ENCODE data around the gene SCLY.
A peak's percentile ranks its signal among the peaks of the same experiment; 100 is the strongest.
"Not testable (repeated sequence)": the region's sequence is repeated elsewhere in the genome, so short reads cannot be mapped to it uniquely, and the experiment has no call there.

The SCLY gene

DNA sequence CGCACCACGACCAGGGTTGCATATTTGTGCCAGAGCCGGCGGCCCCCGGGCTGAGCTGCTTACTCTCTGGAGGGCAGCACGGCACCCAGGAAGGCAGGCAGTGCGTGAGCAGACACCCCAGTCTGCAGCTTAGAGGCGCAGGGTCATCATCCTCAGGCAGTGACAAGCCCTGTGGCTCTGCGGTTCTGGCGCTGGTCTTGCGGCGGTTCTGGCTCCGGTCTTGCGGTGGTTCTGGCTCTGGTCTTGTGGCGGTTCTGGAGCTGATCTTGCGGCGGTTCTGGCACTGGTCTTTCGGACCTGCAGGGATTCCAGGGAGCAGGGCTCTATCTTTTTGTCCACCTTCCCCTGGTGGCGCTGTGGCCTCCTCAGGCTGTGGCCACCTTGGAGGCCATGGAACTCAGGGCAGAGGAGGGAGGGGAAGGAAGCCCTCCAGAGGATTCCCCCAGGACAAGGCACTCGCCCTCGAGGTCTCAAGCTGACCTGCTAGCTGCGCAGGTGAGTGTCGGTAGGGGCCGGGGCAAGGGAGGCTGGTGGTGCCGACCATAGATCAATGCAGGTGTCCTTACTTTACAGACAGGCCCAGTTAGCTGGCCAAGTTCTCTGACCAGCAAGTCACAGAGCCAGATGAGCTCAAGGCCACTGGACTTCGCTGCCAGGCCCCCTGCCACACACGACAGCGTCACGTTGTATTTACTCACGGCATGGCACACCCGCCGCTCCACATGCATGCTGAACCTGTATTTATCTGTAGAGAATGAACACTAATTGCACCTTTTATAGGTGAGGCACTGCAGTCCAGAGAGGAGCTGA lies 54.3 kb downstream of the SCLY start:
- DNase-seq = peak; percentile 7

DNA sequence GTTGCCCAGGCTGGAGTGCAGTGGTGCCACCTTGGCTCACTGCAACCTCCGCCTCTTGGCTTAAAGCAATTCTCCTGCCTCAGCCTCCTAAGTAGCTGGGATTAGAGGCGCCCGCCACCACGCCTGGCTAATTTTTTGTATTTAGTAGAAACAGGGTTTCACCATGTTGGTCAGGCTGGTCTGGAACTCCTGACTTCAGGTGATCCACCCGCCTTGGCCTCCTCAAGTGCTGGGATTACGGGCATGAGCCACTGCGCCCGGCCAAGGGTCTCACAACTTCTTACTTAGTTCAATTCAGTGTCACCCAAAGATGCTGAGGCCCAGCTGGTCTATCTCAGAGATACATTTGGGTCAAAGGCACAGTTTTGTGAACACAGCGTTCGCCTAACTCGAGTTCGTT lies 54.9 kb downstream of the SCLY start:
- not testable (repeated sequence) for DNase-seq

DNA sequence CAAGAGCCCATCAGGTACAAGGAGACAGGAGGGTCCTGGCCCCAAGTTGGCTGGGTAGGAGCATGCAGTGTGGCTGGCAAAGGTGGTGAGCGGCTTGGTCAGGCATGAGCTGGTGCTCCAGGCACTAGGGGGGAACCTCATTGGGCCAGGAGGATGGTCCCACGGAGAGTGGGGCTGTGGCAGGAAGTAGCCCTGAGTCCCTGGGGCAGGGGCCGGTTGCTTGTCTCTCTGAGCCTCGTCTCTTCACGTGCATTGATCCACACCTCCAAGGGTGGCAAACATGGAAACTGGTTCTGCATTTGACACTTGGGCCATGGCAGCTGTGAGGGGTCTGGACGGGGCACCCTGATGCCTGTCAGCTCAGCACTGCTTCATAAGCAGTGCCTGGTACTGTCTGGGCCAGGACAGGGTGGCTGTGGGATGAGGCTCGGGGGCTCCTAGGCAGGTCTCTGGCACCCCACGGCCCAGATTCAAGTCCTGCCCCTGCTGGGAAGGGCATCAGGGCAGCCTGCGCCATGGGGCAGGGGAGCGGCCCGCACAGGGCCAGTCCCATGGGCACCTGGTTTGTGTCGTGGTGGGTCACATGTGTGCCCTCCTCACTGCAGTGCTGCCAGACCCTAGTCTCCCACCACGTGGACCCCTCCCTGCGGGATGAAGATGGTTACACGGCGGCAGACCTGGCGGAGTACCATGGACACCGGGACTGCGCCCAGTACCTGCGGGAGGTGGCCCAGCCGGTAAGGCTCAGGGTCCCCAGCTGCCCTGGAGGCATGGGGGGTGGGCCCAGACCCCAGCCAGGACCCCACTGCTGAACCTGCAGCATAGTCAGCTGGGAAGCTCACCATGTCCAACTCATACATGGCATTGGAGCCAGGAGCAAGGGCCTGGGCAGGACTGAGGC lies 55.7 kb downstream of the SCLY start:
- no peak for DNase-seq

DNA sequence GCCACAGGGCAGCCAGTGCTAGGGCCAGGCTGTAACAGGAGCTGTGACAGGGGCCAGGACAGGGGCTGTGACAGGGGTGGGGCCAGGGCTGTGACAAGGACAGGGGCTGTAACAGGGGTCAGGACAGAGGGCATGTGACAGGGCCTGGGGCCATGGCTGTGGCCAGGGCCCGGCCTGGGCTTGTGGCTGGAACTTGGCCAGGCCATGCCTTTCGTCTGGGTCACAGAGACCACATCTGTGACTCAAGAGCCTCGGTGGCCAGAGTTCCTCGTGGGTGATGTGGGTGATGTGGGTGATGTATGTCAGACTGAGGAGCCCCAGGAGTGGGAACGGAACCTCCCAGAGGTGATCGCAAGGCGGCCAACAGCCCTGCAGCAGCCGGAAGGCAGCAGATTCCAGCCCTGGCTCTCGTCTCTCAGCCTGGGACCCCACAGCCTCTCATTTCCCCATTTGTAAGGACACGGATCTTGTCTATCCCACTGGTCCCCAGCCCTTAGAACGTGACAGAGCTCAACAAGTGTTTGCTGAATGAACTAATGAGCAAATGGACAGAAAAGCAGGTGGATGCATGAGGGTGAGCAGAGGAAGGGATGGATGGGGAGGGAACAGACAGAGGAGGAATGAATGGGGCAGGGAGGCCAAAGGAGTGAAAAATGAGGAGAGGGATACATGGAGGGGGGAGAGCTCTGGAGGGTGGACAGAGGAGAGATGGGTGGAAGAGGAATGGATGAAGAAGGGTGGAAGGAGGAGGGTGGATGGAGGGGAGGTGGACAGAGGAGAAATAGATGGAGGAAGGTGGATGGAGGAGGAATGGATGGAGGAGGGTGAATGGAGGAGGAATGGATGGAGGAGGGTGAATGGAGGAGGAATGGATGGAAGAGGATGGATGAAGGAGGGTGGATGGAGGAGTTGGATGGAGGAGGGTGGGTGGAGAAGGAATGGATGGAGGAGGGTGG lies 56.7 kb downstream of the SCLY start:
- DNase-seq = no peak

DNA sequence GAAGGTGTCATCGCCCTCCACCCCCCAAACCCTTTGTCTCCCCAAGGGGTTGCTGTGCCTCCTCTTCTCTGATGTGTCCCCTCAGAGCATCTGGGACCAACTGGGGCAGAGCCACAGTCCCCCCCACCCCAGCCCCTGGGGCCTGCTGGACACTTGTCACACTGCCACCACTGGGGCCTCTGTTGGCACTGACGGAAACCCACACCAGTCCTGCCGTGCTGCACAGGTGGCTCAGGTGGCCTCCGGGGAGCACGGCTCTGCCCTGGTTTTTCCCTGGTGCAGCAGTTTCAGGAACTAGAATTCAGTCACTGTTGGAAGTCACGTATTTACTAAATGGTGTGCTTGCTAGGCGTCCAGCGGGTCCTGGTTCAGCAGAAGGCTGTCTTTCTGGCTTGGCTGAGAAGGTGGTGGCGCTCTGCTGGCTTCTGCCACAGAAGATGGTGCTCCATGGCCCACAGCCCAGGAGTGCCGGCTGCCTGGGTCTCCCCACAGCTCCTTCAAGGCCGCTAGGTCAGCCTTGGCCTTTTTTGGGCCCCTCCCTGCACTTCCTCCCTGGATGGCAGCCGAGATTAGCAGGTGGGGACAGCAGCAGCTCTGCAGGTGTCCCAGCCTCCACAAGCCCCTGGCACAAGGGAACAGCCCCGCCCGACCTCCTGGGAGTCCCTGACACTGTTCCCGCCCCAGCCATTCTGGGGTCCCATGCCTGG lies 59.1 kb downstream of the SCLY start:
- no peak for DNase-seq

DNA sequence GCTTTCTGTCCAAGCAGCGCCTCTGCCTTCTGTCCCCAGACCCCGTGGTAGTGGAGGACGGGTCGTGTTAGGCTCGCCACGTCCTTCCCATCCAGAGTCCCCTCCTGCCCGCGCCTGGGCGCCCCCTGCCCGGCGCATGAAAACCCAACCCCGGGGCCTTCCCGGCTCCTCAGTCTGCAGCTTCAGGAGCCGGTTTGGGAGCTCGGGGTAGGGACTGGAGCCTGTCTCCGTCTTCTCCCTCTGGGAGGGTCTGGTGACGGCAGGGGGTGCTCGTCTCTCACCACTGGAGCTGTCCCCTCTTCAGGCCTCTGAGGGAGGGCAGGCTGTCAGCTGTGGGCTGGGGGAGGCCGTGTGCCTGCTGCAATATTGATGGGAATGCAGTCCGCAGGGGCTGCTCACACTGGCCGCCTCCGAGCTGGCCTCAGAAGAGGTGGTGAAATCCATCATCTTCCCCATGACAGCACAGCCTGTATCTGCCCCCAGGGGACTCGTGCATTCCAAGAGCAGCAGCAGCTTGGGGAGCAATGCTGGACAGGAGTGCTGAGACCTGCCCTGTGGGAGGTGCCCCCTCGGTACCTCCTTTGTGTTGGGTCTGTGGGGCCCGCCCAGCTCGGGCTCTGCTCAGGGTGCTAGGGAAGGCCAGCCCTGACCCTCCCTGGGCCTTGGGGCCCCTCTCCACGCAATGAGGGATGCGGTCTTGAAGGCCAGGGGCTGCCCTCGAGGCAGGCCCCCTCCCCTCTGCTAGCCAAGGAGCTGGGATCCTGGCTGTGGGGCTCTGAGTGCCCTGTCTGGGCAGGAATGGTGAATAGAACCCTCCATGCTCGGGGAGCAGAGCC lies 59.9 kb downstream of the SCLY start:
- no peak for DNase-seq

DNA sequence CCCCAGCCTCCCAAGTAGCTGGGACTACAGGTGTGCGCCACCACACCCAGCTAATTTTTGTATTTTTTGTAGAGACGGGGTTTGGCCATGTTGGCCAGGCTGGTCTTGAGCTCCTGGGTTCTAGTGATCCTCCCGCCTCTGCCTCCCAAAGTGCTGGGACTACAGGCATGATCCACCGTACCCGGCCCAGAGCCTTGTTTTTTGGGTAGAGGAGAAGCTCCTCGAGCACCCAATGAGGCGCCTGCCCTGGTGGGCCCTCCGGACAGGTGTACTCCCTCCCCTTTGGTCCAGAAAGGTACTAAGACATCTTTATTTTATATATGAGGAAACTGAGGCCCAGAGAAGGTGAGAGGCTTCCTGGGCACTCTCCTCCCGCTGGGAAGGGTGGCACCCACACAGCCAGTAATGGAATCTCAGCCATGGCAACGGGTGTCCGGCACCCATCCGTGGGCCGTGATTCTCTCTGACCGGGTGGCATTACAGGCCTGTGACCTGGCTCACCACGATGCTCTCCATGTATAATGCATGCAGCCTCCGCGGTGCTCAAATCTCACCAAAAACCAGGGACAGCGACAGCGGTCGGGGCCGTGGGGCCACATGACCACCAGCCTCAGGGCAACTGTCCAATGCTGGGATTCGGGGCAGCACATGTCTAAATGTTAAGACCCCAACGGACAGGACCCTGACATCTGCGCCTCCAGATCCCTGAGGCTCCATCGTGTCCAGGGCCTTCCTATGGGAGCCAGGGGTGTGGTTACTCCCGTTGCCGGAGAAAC lies 60.9 kb downstream of the SCLY start:
- DNase-seq = no peak

DNA sequence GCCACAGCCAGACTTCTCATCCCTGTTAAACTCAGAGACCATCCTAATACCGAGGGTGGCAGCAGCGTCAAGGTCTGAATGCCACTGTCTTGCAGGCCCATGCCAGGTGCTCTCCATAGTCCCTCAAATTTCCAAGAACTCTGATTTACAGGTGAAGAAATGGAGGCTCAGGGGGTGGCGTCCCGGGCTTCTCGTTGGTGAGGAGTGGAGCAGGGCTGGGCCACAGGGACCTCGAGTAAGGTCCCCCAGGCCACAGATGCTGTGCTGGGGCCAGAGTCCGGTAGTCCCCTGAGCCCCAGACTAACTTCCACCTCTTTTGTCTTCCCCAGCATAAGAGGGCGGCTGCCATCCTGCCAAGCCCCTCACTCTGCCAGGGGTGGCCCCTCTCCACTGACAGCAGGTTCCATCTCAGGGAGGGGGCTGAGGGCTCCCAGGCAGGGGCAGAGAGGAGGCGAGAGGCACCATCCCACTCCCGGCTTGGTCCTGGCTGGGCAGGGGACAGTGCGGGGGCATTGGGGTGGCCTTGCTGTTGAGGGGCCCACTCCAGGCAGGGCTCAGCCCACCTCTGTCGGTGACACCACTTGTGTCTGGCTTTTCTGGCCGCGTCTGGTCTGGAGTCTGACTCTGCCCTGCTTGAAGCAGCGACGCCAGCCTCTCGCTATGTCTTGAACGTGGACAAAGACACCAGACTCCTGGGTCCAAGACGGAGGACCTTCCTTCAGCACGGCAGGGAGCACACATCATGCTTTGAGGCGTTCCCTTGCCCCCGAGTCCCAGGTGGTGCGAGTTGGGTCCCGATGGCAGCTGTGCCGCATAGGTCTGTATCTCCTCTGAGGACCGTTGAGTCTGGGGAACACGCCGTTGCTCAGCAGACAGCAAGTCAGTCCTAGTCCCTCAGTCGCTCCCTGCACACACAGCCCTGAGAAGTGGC lies 61.8 kb downstream of the SCLY start:
- no peak for DNase-seq

DNA sequence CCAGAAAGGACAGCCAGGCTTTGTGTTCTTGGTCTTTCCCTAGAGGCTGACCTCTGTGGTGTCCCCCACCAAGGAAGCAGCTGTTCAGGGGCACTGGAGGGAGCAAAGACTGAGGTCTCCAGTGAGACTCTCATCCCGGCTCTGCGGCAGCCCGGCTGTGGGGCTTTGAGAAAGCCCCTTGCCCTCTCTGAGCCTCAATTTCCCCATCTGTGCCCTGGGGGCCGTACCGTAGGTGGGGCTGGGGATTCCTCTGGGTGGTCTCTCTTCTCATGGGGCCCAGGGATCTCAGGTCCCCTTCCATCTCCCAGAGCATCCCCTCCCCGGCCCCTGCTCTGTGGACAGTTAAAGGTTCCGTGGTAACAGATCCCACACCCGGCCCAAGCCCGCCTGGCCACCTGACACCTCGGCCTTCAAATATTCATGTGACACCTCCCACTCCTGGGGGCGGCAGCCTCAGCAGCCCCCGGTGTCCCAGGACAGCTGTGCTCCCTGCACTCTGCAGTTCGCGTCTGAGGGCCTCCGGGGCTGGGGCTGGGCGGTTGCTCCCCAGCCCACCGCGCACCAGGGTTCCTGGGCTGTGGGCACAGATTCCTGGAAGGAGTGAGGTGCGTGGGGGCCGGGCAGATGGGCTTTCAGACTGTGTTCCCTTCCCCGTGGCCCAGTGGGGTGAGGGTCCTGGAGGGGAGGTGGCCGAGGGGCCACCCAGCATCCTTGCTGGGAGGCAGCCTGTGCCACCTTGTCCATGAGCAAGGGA lies 62.6 kb downstream of the SCLY start:
- no peak for DNase-seq

DNA sequence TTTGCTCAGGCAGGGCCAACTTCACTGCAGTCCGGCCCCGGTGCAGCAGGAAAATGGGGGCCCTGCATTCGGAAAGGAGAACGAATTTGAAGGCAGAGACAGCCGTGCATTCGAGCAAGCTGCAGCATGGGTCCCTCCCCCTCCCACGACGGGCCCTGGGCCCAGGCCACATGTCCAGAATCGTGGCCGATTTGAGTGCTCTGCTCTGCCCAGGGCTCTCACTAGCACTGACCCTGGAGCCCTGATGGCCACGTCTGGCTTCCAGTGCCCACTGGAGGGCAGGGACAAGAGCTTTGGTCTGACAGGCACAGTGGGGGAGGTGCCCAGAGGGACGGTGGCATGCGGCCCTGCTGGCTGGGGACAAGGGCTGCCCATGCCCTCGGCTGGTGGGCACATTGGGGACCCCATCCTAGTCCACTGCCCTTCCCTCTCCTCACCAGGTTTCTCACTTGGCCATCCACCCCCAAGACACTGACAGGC lies 63.2 kb downstream of the SCLY start:
- no peak for DNase-seq

DNA sequence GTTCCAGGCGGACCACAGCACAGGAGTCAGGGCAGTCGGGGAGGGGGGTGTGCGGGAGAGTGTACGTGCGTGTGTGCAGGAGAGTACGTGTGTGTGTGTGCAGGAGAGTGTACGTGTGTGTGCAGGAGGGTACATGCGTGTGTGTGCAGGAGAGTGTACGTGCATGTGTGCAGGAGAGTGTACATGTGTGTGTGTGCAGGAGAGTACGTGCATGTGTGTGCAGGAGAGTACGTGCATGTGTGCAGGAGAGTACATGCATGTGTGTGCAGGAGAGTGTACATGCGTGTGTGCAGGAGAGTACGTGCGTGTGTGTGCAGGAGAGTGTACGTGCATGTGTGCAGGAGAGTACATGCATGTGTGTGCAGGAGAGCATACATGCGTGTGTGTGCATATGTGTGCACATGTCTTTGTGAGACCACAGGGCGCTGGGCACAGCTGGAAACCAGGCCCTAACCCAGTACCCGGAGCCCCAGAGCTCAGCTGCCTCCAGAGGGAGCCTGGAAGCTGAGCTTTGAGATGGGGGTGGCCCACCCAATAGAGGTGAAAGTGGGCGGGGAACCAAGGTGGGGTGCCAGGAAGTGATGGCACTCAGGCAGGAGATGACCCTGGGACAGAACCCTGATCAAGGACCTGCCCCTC lies 63.8 kb downstream of the SCLY start:
- no peak for DNase-seq

DNA sequence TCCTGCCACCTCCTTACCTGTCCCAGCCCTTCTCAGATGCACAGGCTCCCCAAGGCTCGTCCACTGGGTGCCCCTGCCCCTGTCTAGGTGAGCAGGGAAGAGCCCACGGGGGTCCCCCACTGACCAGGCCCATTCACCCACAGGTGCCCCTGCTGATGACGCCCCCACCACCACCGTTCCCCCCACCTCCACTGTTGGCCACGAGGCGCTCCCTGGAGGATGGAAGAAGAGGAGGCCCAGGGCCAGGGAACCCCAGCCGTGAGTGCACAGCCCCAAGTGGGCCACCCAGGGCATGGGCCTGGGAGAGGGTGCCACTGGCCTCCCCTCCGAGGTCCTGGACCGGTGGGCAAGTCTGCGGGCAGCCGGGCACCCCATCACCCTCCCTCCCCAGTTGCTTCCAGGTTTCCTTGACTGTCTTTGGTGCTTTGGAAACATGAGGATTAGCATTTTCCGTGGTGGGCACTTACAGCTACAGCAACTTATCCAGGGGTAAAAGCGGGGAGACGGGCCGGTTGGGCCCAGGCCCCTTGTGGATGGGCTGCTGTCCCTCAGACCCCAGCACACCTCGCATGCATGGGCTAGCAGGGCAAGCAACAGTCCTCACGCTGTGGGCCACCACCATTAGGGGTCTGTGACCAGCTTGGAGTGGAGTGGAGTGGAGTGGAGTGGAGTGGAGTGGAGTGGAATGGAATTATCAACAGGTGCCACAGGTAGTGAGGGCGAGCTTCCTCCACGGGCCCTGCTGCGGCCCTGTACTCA lies 64.5 kb downstream of the SCLY start:
- no peak for DNase-seq

DNA sequence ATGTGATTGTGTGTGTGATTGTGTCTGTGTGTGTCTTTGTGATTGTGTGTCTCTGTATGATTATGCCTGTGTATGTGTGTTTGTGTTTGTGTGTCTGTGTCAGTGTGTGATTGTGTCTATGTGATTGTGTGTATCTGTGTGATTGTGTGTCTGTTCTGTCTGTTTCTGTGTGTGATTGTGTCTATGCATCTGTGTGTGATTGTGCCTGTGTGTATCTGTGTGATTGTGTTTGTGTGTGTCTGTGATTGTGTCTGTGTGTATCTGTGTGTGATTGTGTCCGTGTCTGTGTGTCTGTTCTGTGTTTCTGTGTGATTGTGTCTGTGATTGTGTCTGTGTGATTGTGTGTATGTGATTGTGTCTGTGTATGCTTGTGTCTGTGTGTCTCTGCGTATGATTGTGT lies 65.5 kb downstream of the SCLY start:
- DNase-seq = no peak

DNA sequence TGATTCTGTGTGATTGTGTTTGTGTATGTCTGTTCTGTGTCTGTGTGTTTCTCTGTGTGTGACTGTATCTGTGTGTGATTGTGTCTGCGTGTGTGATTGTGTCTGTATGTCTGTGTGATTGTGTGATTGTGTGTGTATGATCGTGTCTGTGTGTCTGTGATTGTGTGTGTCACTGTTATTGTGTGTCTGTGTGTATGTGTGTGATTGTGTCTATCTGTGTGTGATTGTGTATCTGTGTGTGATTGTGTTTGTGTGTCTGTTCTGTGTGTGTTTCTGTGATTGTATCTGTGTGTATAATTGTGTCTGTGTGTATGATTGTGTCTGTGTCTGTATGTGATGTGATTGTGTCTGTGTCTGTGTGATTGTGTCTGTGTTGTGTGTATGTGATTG lies 66.0 kb downstream of the SCLY start:
- DNase-seq = no peak

DNA sequence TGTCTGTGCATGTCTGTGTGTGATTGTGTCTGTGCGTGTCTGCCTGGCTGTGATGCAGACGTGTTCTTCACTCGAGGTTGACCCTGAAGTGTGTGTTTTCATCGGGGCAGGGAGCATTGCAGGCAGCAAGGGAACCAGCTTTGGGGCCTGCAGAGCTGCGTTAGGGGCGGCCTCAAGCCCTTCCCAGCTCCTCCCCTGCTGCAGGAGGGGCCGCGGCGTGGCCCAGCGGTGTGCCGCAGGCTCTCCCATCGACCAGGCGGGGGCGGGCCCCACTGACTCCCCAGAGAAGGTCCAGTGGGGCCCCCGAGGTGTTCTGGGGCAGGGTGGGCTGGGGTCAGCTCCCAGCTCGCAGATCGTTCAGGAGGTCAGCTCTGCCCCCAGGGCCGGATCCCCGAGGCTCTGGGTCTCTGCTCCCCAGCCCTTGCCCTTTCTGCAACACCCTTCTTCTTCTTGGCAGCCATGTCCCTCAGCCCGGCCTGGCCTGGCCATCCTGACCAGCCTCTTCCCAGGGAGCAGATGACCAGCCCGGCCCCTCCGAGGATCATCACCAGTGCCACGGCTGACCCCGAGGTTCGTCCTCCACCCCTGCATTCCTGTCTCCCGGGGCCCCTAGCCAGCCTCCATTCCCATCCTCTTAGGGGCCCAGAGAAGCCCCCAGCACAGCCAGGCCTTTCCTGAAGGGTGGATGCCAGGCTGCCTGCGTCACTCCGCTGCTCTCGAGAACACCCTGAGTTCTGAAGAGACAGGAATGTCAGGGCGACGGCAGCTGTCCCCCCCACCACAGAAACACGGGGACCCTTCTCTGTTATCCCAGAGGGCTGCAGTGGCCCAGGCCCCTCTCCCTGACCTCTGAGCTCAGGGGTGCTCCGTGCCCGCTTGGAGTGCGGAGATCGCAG lies 66.6 kb downstream of the SCLY start:
- no peak for DNase-seq

DNA sequence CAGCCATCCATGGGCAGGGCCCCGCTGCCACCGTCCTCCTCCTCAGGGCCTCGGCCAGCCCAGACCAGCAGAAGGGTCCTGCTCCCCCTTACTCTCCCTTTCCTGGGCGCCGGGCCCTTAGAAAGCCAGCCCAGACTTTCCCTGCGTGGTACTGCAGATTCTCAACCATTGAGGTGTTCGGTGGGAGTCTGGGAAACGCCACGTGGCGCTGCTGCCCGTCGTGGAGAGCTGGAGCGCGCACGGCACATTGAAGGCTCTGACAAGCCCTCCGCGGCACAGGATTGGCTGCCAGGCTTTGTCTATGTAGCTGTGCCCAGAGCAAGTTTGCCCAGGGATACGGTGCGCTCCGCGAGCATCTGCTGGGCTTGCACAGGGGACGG lies 67.2 kb downstream of the SCLY start:
- DNase-seq = no peak
